OCI-LY3 (cell line): ENCODE results near the gene PKHD1.
"Not testable (repeated sequence)": the region's sequence is repeated elsewhere in the genome, so short reads cannot be mapped to it uniquely, and the experiment has no call there.

ENCODE experiments used
- H2AFZ ChIP-seq: fragments of 200-600, 300-600 bp; shearing (Covaris generic); 2 replicates; pipeline ENCODE4 v1.6.0; 2014; ENCODE audit warnings: antibody characterized with exemption, low read depth, low read length
- H3K27ac ChIP-seq: fragments of 200-600, 300-600 bp; sonication (generic); 2 replicates; pipeline ENCODE4 v1.5.1; 2014; ENCODE audit warnings: mild to moderate bottlenecking, low read length, moderate library complexity, mixed read lengths
- H3K27me3 ChIP-seq: fragments of 200-600, 300-600 bp; sonication (generic); 2 replicates; pipeline ENCODE4 v1.6.1; 2014; ENCODE audit warnings: low read depth, low read length, mixed read lengths
- H3K36me3 ChIP-seq: fragments of 200-600, 300-600 bp; sonication (generic); replicated peaks from 2 replicates; pipeline ENCODE3; 2014; ENCODE audit warnings: low read depth, low read length, mixed read lengths
- H3K4me1 ChIP-seq: fragments of 300-600, 200-600 bp; sonication (generic); 2 replicates; pipeline ENCODE4 v1.6.1; 2014; ENCODE audit warnings: low read length, mixed read lengths
- H3K4me2 ChIP-seq: fragments of 200-600, 300-600 bp; sonication (generic); 2 replicates; pipeline ENCODE4 v1.6.1; 2014; ENCODE audit warnings: low read length, mixed read lengths
- H3K4me3 ChIP-seq: fragments of 300-600, 200-600 bp; sonication (generic); 2 replicates; pipeline ENCODE4 v1.5.1; 2014; ENCODE audit warnings: antibody characterized with exemption, mild to moderate bottlenecking, low read length, moderate library complexity
- H3K79me2 ChIP-seq: fragments of 300-600, 200-600 bp; shearing (Covaris generic); 2 replicates; pipeline ENCODE4 v1.6.1; 2014; ENCODE audit warnings: mild to moderate bottlenecking, low read length, mixed read lengths
- H3K9ac ChIP-seq: fragments of 300-600, 200-600 bp; shearing (Covaris generic); 2 replicates; pipeline ENCODE4 v1.6.0; 2014; ENCODE audit warnings: mild to moderate bottlenecking, low read length, moderate library complexity
- H3K9me3 ChIP-seq: fragments of 200-600, 300-600 bp; shearing (Covaris generic); 2 replicates; pipeline ENCODE4 v1.6.1; 2014; ENCODE audit warnings: low read length, mixed read lengths; ENCODE audit not compliant: insufficient read depth
- H4K20me1 ChIP-seq: fragments of 200-600, 300-600 bp; sonication (generic); 2 replicates; pipeline ENCODE4 v1.6.1; 2016; ENCODE audit warnings: low read length, mixed read lengths; ENCODE audit not compliant: insufficient read depth
- EZH2phosphoT487 ChIP-seq: fragments of 200-600 bp; shearing (Covaris generic); IDR thresholded peaks from 2 replicates; pipeline ENCODE4 v1.6.1; 2018; ENCODE audit warnings: antibody characterized with exemption, mixed run types, low read depth
- TF ChIP-seq, protein P1 (sequence below): fragments of 200-600, 300-600 bp; sonication (generic); IDR thresholded peaks from 2 replicates; pipeline ENCODE4 v1.5.1; 2014; ENCODE audit warnings: antibody characterized with exemption, low read length, low read depth

Gene PKHD1

DNA sequence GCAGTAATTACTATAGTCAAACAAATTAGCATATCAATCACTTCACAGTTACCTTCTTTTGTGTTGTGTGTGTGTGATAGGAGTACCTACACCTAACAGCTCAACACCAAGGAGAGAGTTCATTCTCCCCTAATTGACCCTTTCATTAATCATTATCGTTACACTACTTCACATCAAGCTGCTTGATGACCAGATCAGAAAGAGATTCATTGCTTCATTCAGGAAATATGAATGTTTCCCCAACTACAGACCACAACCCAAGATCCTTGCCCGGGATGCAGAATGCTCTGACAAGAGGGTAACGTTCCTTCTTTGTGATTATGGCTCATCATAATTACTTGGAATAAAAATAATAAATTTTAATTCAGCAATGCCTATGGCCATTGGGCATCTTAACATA, 132.7 kb downstream of the PKHD1 start:
- no peak overlapping the region for H3K27ac ChIP-seq

DNA sequence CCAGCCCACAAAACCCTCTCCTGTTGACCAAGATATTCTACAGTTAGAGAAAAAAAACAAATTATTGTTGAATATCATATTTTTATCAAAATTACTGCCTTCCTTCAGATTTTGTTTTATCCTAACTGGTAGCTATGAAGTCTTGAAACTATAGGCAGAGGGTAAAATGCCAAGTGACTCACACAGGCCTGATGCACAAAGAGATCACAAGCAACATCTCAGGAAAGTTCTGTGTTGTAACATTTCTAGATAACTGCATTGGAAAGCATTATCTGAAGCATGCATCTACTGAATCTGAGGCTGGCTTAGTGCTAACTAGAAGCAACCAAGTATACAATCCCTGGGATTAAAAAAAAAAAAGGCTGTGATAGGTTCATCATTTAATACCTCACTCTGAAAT, 134.2 kb downstream of the PKHD1 start:
- Histone ChIP-seq H3K79me2 (no peaks in the 10 kb centered on the region), H3K9me3 (no peaks in the 10 kb centered on the region), H3K27me3 (peaks cover 42% of the 10 kb centered on the region), H3K36me3 (no peaks in the 10 kb centered on the region), H2AFZ (no peak overlapping the region), H4K20me1 (no peaks in the 10 kb centered on the region), H3K4me2 (no peak overlapping the region), H3K4me3 (no peak overlapping the region), H3K27ac (no peak overlapping the region), H3K9ac (no peak overlapping the region), H3K4me1 (peaks cover 8% of the 10 kb centered on the region; the same call in 1 of the 2 replicates)
- TF ChIP-seq, protein P1, sequence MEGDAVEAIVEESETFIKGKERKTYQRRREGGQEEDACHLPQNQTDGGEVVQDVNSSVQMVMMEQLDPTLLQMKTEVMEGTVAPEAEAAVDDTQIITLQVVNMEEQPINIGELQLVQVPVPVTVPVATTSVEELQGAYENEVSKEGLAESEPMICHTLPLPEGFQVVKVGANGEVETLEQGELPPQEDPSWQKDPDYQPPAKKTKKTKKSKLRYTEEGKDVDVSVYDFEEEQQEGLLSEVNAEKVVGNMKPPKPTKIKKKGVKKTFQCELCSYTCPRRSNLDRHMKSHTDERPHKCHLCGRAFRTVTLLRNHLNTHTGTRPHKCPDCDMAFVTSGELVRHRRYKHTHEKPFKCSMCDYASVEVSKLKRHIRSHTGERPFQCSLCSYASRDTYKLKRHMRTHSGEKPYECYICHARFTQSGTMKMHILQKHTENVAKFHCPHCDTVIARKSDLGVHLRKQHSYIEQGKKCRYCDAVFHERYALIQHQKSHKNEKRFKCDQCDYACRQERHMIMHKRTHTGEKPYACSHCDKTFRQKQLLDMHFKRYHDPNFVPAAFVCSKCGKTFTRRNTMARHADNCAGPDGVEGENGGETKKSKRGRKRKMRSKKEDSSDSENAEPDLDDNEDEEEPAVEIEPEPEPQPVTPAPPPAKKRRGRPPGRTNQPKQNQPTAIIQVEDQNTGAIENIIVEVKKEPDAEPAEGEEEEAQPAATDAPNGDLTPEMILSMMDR = no peak
- TF ChIP-seq EZH2phosphoT487 = no peak

More for the DNA sequence above, 132.7 kb downstream of the PKHD1 start:
- no peak overlapping the region for H3K4me3 ChIP-seq
- H4K20me1 ChIP-seq = no peaks in the 10 kb centered on the region
- H2AFZ ChIP-seq = no peak overlapping the region
- no peaks in the 10 kb centered on the region for H3K79me2 ChIP-seq
- peaks cover 8% of the 10 kb centered on the region; the same call in 1 of the 2 replicates for H3K4me1 ChIP-seq
- no peaks in the 10 kb centered on the region for H3K9me3 ChIP-seq
- no peak for TF ChIP-seq EZH2phosphoT487
- TF ChIP-seq, protein P1 = no peak
- no peak overlapping the region for H3K9ac ChIP-seq
- H3K4me2 ChIP-seq = no peak overlapping the region
- peaks cover 28% of the 10 kb centered on the region for H3K27me3 ChIP-seq
- H3K36me3 ChIP-seq = no peaks in the 10 kb centered on the region

- no peaks in the 10 kb centered on the region for H3K36me3 ChIP-seq
- no peaks in the 10 kb centered on the region for H3K9me3 ChIP-seq
- H3K4me1 ChIP-seq = peaks cover 8% of the 10 kb centered on the region; the same call in 1 of the 2 replicates
- H3K27ac ChIP-seq = no peak overlapping the region
- no peak for TF ChIP-seq EZH2phosphoT487
- TF ChIP-seq, protein P1 = no peak
- no peak overlapping the region for H2AFZ ChIP-seq
- H3K27me3 ChIP-seq = peaks cover 55% of the 10 kb centered on the region
- H3K4me2 ChIP-seq = no peak overlapping the region
- H4K20me1 ChIP-seq = no peaks in the 10 kb centered on the region
- no peak overlapping the region for H3K9ac ChIP-seq
- no peaks in the 10 kb centered on the region for H3K79me2 ChIP-seq
- no peak overlapping the region for H3K4me3 ChIP-seq
Measured at GRCh38 chr6:51951924-51952323, 135.5 kb downstream of the PKHD1 start.

DNA sequence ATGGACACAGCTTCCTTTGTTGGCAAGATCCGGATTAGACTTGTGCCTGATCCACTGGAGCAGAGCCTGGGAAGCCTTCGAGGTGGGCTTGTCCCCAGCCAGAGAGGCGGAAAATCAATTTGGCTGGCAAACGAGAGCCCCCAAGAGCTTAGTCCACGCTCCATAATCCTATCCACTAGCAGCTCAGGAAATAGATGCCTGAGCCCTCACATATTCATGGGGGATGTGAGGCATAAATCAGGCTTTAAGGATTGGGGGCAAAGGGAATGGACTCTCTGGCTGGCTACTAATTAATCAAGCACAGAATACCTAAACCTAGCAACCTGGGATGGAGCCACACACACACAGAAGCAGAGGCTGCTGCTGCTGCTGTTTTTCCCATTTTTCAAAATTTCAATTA, 137.9 kb downstream of the PKHD1 start:
- H3K36me3 ChIP-seq = no peaks in the 10 kb centered on the region
- H3K27me3 ChIP-seq = peaks cover 61% of the 10 kb centered on the region
- peaks cover 8% of the 10 kb centered on the region; the same call in 1 of the 2 replicates for H3K4me1 ChIP-seq
- no peak overlapping the region for H2AFZ ChIP-seq
- TF ChIP-seq EZH2phosphoT487 = no peak
- TF ChIP-seq, protein P1 = no peak
- no peak overlapping the region for H3K4me3 ChIP-seq
- H3K9ac ChIP-seq = no peak overlapping the region
- no peaks in the 10 kb centered on the region for H4K20me1 ChIP-seq
- no peaks in the 10 kb centered on the region for H3K79me2 ChIP-seq
- H3K4me2 ChIP-seq = no peak overlapping the region
- no peaks in the 10 kb centered on the region for H3K9me3 ChIP-seq
- H3K27ac ChIP-seq = no peak overlapping the region

DNA sequence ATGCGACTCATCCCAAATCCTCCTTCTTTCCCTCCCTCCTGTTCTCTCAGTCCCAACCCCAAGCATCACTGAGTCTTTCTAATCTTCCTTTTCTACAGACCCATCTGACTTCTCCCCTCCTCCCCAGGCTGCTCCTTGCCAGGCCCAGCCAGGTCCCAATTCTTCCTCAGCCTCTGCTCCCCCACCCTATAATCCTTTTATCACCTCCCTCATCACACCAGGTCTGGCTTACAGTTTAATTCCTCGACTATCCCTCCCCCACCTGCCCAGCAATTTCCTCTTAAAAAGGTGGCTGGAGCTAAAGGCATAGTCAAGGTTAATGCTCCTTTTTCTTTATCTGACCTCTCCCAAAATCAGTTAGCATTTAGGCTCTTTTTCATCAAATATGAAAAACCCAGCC, 147.7 kb downstream of the PKHD1 start:
- peaks cover 29% of the 10 kb centered on the region for H3K27me3 ChIP-seq
- H4K20me1 ChIP-seq, H3K4me3 ChIP-seq, H3K36me3 ChIP-seq, H3K9ac ChIP-seq, H3K4me1 ChIP-seq, H2AFZ ChIP-seq, H3K9me3 ChIP-seq, H3K27ac ChIP-seq, H3K4me2 ChIP-seq, H3K79me2 ChIP-seq: not testable (repeated sequence)
